Natural killer cell (primary cell): ENCODE measurements around the gene EPHX1. TPM values are rescaled to one million over a fixed set of nuclear protein-coding genes. Genes with fewer than 3 reads are reported as not detected.
A peak's percentile ranks its signal among the peaks of the same experiment; 100 is the strongest.

ENCODE experiments used
- ATAC-seq, 3 donors: fragments of 150-1000 bp in 2 of 3; fragments of 200-7000 bp in 1 of 3; cut with Tn5 transposase; 1 replicate in 1 of 3; 2 replicates in 2 of 3; pipeline ENCODE4 v1.10.0; 2021; ENCODE audit warnings: mild to moderate bottlenecking in 2 of 3, moderate library complexity in 2 of 3
- DNase-seq, 2 donors: peaks; one replicate each; pipeline versions ENCODE4 v3.0.0 to v3.0.0-alpha.2; 2013 to 2021; ENCODE audit warnings: mixed read lengths in 1 of 2
- H3K27ac ChIP-seq: one replicate; pipeline ENCODE4 v1.5.1; 2013; ENCODE audit warnings: mild to moderate bottlenecking, low read length
- H3K27me3 ChIP-seq: one replicate; pipeline ENCODE4 v1.6.1; 2013; ENCODE audit warnings: low read length; ENCODE audit not compliant: control insufficient read depth, insufficient read depth
- H3K36me3 ChIP-seq: one replicate; pipeline ENCODE4 v1.6.1; 2013; ENCODE audit warnings: low read length; ENCODE audit not compliant: control insufficient read depth, insufficient read depth
- H3K4me1 ChIP-seq: one replicate; pipeline ENCODE4 v1.6.1; 2013; ENCODE audit warnings: low read length; ENCODE audit not compliant: control insufficient read depth, insufficient read depth
- H3K4me3 ChIP-seq: one replicate; pipeline ENCODE4 v1.5.1; 2013; ENCODE audit warnings: low read length
- H3K9me3 ChIP-seq: one replicate; pipeline ENCODE4 v1.6.1; 2013; ENCODE audit warnings: low read length; ENCODE audit not compliant: control insufficient read depth, insufficient read depth
- H3K27ac Mint-ChIP-seq, 2 donors: one replicate each; pipeline ENCODE4 v1.8.0; 2022; ENCODE audit warnings: mild to moderate bottlenecking in 2 of 2, mixed read lengths in 2 of 2, moderate library complexity in 1 of 2
- H3K27me3 Mint-ChIP-seq, 2 donors: one replicate each; pipeline ENCODE4 v1.8.0; 2022; ENCODE audit warnings: low read depth in 2 of 2, mixed read lengths in 2 of 2
- H3K36me3 Mint-ChIP-seq: one replicate; pipeline ENCODE4 v1.8.0; 2022; ENCODE audit warnings: mixed read lengths
- H3K4me1 Mint-ChIP-seq, 2 donors: one replicate each; pipeline ENCODE4 v1.8.0; 2022; ENCODE audit warnings: mixed read lengths in 2 of 2
- H3K4me3 Mint-ChIP-seq: one replicate; pipeline ENCODE4 v1.8.0; 2022; ENCODE audit warnings: mild to moderate bottlenecking, moderate library complexity, mixed read lengths
- H3K9me3 Mint-ChIP-seq, 2 donors: one replicate each; pipeline ENCODE4 v1.8.0; 2022; ENCODE audit warnings: mixed read lengths in 2 of 2
- WGBS: methylation state at CpG from one replicate; pipeline ENCODE4 v1.1.7; 2013; ENCODE audit warnings: missing lambda C conversion rate; ENCODE audit not compliant: insufficient coverage; 5-methylcytosine and 5-hydroxymethylcytosine counted together
- intact Hi-C: fragments of 100-400 bp; cut with micrococcal nuclease; formaldehyde crosslinking; loops from one replicate; pipeline ENCODE4 v1.14.2; 2022
- total RNA-seq, 4 donors: library from RNA; stranded (reverse); fragments of 120-200 nt in 1 of 4; gene quantifications; one replicate each; pipeline versions ENCODE4 v1.2.3 to v1.2.4, GENCODE V29; 2013 to 2022
- TF ChIP-seq, protein P1 (sequence below): fragments of 200-600 bp; IDR thresholded peaks from one replicate; pipeline ENCODE4 v1.8.0; 2022; ENCODE audit warnings: antibody characterized with exemption

EPHX1 gene
- total RNA-seq, 3 donors from 2014 or later (not counting 1 experiment from before 2014, with no cell fraction given): 1.1 to 2.3 (median 1.5) TPM

DNA sequence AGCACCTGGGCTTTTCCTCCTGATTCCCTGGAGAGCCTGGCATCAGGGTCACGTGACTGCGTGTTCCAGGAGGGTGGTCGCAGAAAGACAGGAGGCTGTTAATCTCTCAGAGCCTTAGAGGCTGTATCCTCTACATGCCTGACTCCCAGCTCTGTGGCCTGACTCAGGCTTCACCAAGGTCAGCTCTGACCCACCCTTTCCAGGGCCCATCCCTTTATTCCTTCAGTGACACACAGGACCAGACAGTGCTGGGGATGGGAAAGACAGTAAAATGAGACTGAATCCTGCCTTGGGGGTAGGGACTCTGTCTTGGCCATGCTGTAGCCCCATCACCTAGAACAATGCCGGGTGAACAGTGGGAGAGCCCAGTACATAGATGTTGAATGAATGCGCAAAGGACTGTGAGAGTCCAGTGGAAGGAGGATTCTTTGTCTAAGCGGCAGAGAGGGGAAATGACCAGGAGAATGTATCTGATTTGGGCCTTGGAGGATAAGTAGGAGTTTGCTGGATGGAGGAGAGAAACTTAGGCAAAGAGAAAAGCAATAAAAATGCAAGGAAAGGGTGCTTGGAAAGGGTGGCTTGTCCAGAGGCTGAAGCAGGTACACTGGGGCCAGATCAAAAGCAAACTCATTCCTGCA is 33.0 kb downstream of the EPHX1 start:
- Mint-ChIP-seq H3K4me3 (no peak overlapping the region), H3K36me3 (no peaks in the 10 kb centered on the region), H3K4me1 (peaks cover 5 to 26% of the 10 kb centered on the region in 2 donors), H3K27ac (peak overlapping the region in 1 of 2 donors; percentile 8), H3K27me3 (no peaks in the 10 kb centered on the region), H3K9me3 (no peaks in the 10 kb centered on the region)
- H3K36me3 ChIP-seq: peaks cover 16% of the 10 kb centered on the region
- H3K27ac ChIP-seq: no peak overlapping the region
- H3K4me1 ChIP-seq: peaks cover 21% of the 10 kb centered on the region
- H3K9me3 ChIP-seq: no peaks in the 10 kb centered on the region
- H3K27me3 ChIP-seq: no peaks in the 10 kb centered on the region
- WGBS: 93% methylated on average over 6 of the region's 6 CpGs
- intact Hi-C loops: loop anchor here (10.0 kb wide), 1 partner anchor 132 kb away; no protein-coding TSS in a partner anchor
- DNase-seq: no peak
- no peak overlapping the region for H3K4me3 ChIP-seq
- TF ChIP-seq, protein P1, sequence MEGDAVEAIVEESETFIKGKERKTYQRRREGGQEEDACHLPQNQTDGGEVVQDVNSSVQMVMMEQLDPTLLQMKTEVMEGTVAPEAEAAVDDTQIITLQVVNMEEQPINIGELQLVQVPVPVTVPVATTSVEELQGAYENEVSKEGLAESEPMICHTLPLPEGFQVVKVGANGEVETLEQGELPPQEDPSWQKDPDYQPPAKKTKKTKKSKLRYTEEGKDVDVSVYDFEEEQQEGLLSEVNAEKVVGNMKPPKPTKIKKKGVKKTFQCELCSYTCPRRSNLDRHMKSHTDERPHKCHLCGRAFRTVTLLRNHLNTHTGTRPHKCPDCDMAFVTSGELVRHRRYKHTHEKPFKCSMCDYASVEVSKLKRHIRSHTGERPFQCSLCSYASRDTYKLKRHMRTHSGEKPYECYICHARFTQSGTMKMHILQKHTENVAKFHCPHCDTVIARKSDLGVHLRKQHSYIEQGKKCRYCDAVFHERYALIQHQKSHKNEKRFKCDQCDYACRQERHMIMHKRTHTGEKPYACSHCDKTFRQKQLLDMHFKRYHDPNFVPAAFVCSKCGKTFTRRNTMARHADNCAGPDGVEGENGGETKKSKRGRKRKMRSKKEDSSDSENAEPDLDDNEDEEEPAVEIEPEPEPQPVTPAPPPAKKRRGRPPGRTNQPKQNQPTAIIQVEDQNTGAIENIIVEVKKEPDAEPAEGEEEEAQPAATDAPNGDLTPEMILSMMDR: no peak
- ATAC-seq: no peak

DNA sequence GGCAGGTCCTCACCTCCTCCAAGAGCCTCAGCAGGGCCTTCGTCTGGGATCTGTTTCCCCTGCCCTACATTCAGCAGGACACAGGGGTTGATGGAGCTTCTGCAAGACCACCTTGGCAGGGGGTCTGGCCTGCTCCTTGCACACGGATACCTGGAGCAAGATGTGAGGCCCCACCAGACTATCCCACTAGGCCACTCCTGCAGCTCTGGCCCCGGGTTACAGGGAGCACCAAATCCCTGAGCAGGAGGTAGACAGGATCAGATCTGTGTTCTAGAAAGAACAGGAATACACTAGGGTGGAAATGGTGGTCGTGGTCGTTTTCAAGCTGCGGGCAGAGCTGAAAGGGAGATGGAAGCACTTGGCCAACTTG is 33.5 kb downstream of the EPHX1 start:
- DNase-seq: no peak
- Histone ChIP-seq H3K27me3 (no peaks in the 10 kb centered on the region), H3K4me3 (no peak overlapping the region), H3K9me3 (no peaks in the 10 kb centered on the region), H3K4me1 (peaks cover 26% of the 10 kb centered on the region), H3K36me3 (peaks cover 16% of the 10 kb centered on the region), H3K27ac (no peak overlapping the region)
- no peaks in the 10 kb centered on the region for H3K9me3 Mint-ChIP-seq
- ATAC-seq: no peak
- H3K4me1 Mint-ChIP-seq: peaks cover 10 to 31% of the 10 kb centered on the region in 2 donors
- intact Hi-C loops: loop anchor here (10.0 kb wide), 1 partner anchor 131 kb away; no protein-coding TSS in a partner anchor
- no peak overlapping the region for H3K4me3 Mint-ChIP-seq
- H3K27ac Mint-ChIP-seq: peak overlapping the region in 1 of 2 donors; percentile 8
- 92% methylated on average over 6 of the region's 6 CpGs for WGBS
- TF ChIP-seq, protein P1: no peak
- no peaks in the 10 kb centered on the region for H3K27me3 Mint-ChIP-seq
- no peaks in the 10 kb centered on the region for H3K36me3 Mint-ChIP-seq

DNA sequence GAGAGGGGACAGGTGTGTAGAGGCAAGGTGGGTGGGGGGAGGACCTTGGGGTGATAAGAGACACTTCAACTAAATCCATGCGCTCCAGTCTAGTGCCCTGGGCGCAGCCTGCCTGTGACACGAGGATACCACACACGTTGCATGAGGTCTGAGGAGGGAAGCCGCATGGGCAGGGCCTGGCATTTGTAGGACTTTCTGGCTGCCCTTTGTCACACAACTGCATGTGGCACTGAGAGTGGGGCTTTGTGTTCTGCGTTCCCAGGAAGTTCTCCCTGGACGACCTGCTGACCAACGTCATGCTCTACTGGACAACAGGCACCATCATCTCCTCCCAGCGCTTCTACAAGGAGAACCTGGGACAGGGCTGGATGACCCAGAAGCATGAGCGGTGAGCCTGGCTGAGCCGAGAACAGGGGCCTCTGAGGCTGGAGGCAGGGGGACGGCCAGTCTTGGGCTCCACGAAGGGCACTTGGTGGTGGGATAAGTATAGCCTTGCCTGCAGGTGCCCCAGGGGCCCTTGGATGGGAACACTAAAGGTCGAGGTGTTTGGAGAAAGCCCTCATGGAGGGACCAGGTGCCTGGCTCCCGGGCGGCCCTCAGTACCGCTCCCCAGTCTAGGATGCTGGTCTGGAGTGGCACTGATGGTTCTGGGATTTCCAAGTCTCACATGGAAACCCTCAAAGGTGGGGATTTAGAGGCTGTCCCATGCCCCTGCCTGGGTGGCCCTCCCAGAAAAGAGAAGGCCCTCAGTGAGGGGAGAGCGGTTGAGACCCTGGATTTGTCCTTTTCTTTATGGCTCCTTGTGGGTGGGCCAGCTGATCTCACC is 34.5 kb downstream of the EPHX1 start:
- H3K4me1 ChIP-seq: peaks cover 37% of the 10 kb centered on the region
- ATAC-seq: no peak
- Mint-ChIP-seq H3K27ac (peak overlapping the region in 1 of 2 donors; percentile 8), H3K36me3 (no peaks in the 10 kb centered on the region), H3K4me1 (peaks cover 18 to 40% of the 10 kb centered on the region in 2 donors), H3K9me3 (no peaks in the 10 kb centered on the region), H3K4me3 (no peak overlapping the region), H3K27me3 (no peaks in the 10 kb centered on the region)
- 94% methylated on average over 18 of the region's 18 CpGs for WGBS
- peaks cover 18% of the 10 kb centered on the region for H3K36me3 ChIP-seq
- DNase-seq: no peak
- no peak overlapping the region for H3K27ac ChIP-seq
- intact Hi-C loops: loop anchor here (10.0 kb wide), 1 partner anchor 130 kb away; no protein-coding TSS in a partner anchor
- H3K27me3 ChIP-seq: no peaks in the 10 kb centered on the region
- H3K9me3 ChIP-seq: no peaks in the 10 kb centered on the region
- TF ChIP-seq, protein P1: no peak
- H3K4me3 ChIP-seq: no peak overlapping the region
